GM12878 (cell line): ENCODE data around the gene SMTNL1. TPM values are rescaled to one million over a fixed set of nuclear protein-coding genes. Genes with fewer than 3 reads are reported as not detected.

Experiments
- ATAC-seq: fragments of 200-7000 bp; cut with Tn5 transposase; 3 replicates; pipeline ENCODE4 v1.9.1; 2020; ENCODE audit warnings: mild to moderate bottlenecking, moderate library complexity
- BruUV-seq: library from RNA; stranded (reverse); fragments of 400-500 nt; replicated peaks from 2 replicates; lab custom pipeline; 2021; lab: Mats Ljungman, UMichigan
- CTCF ChIA-PET: fragments of 300-600 bp; sonication (Branson Sonifier 250); formaldehyde crosslinking; extraction: SDS; loops from one replicate; lab custom pipeline; 2021; ENCODE audit warnings: inconsistent platforms; lab: Yijun Ruan, JAX
- POLR2A ChIA-PET: fragments of 350-600 bp; formaldehyde crosslinking; extraction: SDS; loops from one replicate; lab custom pipeline; 2021; ENCODE audit warnings: inconsistent platforms; lab: Charles Lee
- RAD21 ChIA-PET: fragments of 300-600 bp; sonication (Branson Sonifier 250); formaldehyde crosslinking; loops from one replicate; lab custom pipeline; 2023; ENCODE audit warnings: antibody characterized with exemption; ENCODE audit not compliant: unreplicated experiment; lab: Charles Lee
- SMC1A ChIA-PET: fragments of 300-600 bp; sonication (Branson Sonifier 250); formaldehyde crosslinking; loops from one replicate; lab custom pipeline; 2023; ENCODE audit not compliant: unreplicated experiment, uncharacterized antibody; lab: Charles Lee
- DNase-seq: peaks from one replicate; pipeline ENCODE4 v3.0.0-alpha.2; 2011; ENCODE audit warnings: low read depth, low spot score
- FAIRE-seq: peaks from 3 replicates; lab custom pipeline; 2011; peaks lifted over from hg19 to GRCh38; lab: Jason Lieb, UNC
- H2AFZ ChIP-seq: 2 replicates; pipeline ENCODE4 v1.6.0; 2011; ENCODE audit warnings: low read depth, low read length, control low read depth; ENCODE audit not compliant: control insufficient read depth
- H3K27ac ChIP-seq: 2 replicates; pipeline ENCODE4 v1.5.1; 2011; ENCODE audit warnings: control low read depth; ENCODE audit not compliant: control insufficient read depth, insufficient read depth
- H3K27me3 ChIP-seq, 2 experiments: replicated peaks in 1 of 2; 2 replicates each; pipeline versions ENCODE4 v1.6.0 to v1.6.1; 2011; ENCODE audit warnings: low read length in 1 of 2; ENCODE audit not compliant: control insufficient read depth in 2 of 2, insufficient read depth in 2 of 2
- H3K36me3 ChIP-seq, 2 experiments: 2 replicates each; pipeline ENCODE4 v1.5.1; 2011; ENCODE audit warnings: low read length in 1 of 2; ENCODE audit not compliant: control insufficient read depth in 2 of 2, insufficient read depth in 2 of 2
- H3K4me1 ChIP-seq: 2 replicates; pipeline ENCODE4 v1.6.1; 2011; ENCODE audit warnings: mild to moderate bottlenecking, low read length, moderate library complexity, mixed read lengths; ENCODE audit not compliant: control insufficient read depth, insufficient read depth
- H3K4me2 ChIP-seq: 2 replicates; pipeline ENCODE4 v1.6.0; 2011; ENCODE audit warnings: control low read depth; ENCODE audit not compliant: control insufficient read depth, insufficient read depth
- H3K4me3 ChIP-seq: fragments of 200-600 bp; sonication (generic); 2 replicates; pipeline ENCODE4 v1.5.1; 2016
- H3K79me2 ChIP-seq: 2 replicates; pipeline ENCODE4 v1.6.0; 2011; ENCODE audit warnings: low read length; ENCODE audit not compliant: control insufficient read depth, insufficient read depth
- H3K9ac ChIP-seq: 2 replicates; pipeline ENCODE4 v1.8.0; 2011; ENCODE audit warnings: low read length, control low read depth, mixed read lengths; ENCODE audit not compliant: control insufficient read depth, insufficient read depth
- H3K9me3 ChIP-seq: replicated peaks from 3 replicates; pipeline ENCODE4 v1.5.1; 2011; ENCODE audit warnings: mild to moderate bottlenecking, low read length; ENCODE audit not compliant: control insufficient read depth, insufficient read depth
- H4K20me1 ChIP-seq: 2 replicates; pipeline ENCODE4 v1.6.0; 2011; ENCODE audit not compliant: control insufficient read depth, insufficient read depth
- ATF2 ChIP-seq: IDR thresholded peaks from 2 replicates; pipeline ENCODE4 v1.6.1; 2012; ENCODE audit warnings: low read length, inconsistent platforms
- CHD1 ChIP-seq: IDR thresholded peaks from 2 replicates; pipeline ENCODE4 v1.6.1; 2012; ENCODE audit warnings: low read depth, low read length, improper control_type of control experiment
- CHD2 ChIP-seq: IDR thresholded peaks from 2 replicates; pipeline ENCODE4 v1.6.1; 2011; ENCODE audit warnings: low read depth, low read length, improper control_type of control experiment, borderline replicate concordance
- FOXK2 ChIP-seq: fragments of 450-650 bp; IDR thresholded peaks from 2 replicates; pipeline ENCODE4 v1.6.1; 2017; ENCODE audit warnings: mild to moderate bottlenecking, moderate library complexity
- MYC ChIP-seq: IDR thresholded peaks from 2 replicates; pipeline ENCODE4 v1.6.1; 2011; ENCODE audit warnings: mild to moderate bottlenecking, low read length, moderate library complexity, inconsistent platforms; ENCODE audit not compliant: insufficient read depth, insufficient replicate concordance, insufficient read length, severe bottlenecking
- NKRF ChIP-seq: fragments of 450-650 bp; conservative IDR thresholded peaks from 2 replicates; pipeline ENCODE4 v1.6.1; 2017; ENCODE audit warnings: mild to moderate bottlenecking, moderate library complexity
- PBX3 ChIP-seq: IDR thresholded peaks from 2 replicates; pipeline ENCODE4 v1.6.1; 2011; ENCODE audit warnings: mild to moderate bottlenecking, low read depth, low read length, moderate library complexity; ENCODE audit not compliant: insufficient replicate concordance
- RUNX3 ChIP-seq: IDR thresholded peaks from 2 replicates; pipeline ENCODE4 v1.6.1; 2012; ENCODE audit warnings: low read length, inconsistent platforms
- SMARCA5 ChIP-seq: fragments of 450-650 bp; IDR thresholded peaks from 2 replicates; pipeline ENCODE4 v1.6.1; 2017; ENCODE audit warnings: mild to moderate bottlenecking
- SMC3 ChIP-seq: IDR thresholded peaks from 2 replicates; pipeline ENCODE4 v1.6.1; 2011; ENCODE audit warnings: low read length, improper control_type of control experiment, borderline replicate concordance
- TCF7 ChIP-seq: IDR thresholded peaks from 2 replicates; pipeline ENCODE4 v1.6.1; 2014; ENCODE audit warnings: antibody characterized with exemption, borderline replicate concordance
- ZNF274 ChIP-seq: IDR thresholded peaks from one replicate; pipeline ENCODE4 v1.8.0; 2011; ENCODE audit not compliant: insufficient read length, insufficient read depth
- WGBS: methylation state at CpG from one replicate; pipeline ENCODE4 v1.1.6; 2016; ENCODE audit warnings: low lambda C conversion rate; ENCODE audit not compliant: insufficient replicate concordance, insufficient coverage; ENCODE audit errors: missing lambda C conversion rate; 5-methylcytosine and 5-hydroxymethylcytosine counted together
- in situ Hi-C: fragments of 300-500 bp; cut with MboI; formaldehyde crosslinking; loops from 9 replicates; pipeline ENCODE4 v1.14.3; 2018; ENCODE audit warnings: mixed read lengths
- intact Hi-C: fragments of 100-400 bp; cut with micrococcal nuclease; formaldehyde crosslinking; loops from one replicate; pipeline ENCODE4 v1.14.2; 2022; ENCODE audit not compliant: unreplicated experiment
- polyA plus RNA-seq, 11 experiments: library from polyadenylated mRNA; depleted of rRNA in 4 of 11; unstranded in 6 of 11; stranded (reverse) in 5 of 11; fragments of >200 nt; fragmentation: Nextera tagmentation in 4 of 11; fragmentation: Illumina TruSeq in 1 of 11; extraction: Ambion mirVana in 4 of 11; extraction: Trizol in 1 of 11; gene quantifications; 1 replicate in 1 of 11; 2 replicates in 10 of 11; pipeline versions ENCODE4 v1.2.1 to v1.2.3, GENCODE V29; 2011 to 2016; ENCODE audit warnings: inconsistent platforms in 2 of 11, missing spikeins in 2 of 11, low read depth in 1 of 11
- total RNA-seq, 4 experiments: library from RNA; depleted of rRNA in 3 of 4; stranded (reverse); fragments of >200 nt in 3 of 4; fragmentation: Illumina TruSeq in 1 of 4; extraction: Trizol in 1 of 4; gene quantifications; 2 replicates each; pipeline versions ENCODE4 v1.2.1 to v1.2.3, GENCODE V29; 2013 to 2021
- TF ChIP-seq, protein P1 (sequence below): IDR thresholded peaks from 2 replicates; pipeline ENCODE4 v1.6.1; 2011; ENCODE audit warnings: borderline replicate concordance, low read depth, mild to moderate bottlenecking, moderate library complexity, mixed read lengths, low read length; ENCODE audit not compliant: insufficient read depth; ENCODE audit errors: extremely low read length
- TF ChIP-seq, protein P2 (sequence below): fragments of 150-350 bp; IDR thresholded peaks from 2 replicates; pipeline ENCODE4 v1.6.1; 2014; ENCODE audit warnings: mild to moderate bottlenecking, low read depth, low read length

SMTNL1 gene
- total and polyA plus RNA-seq, 10 of the 15 experiments (the other 5 are each of a cell fraction or from before 2014, with no cell fraction given): 0.06 to 0.17 (median 0.10) TPM; not detected in 7

- in situ Hi-C loops (no loop called here), intact Hi-C loops (no loop called here)
- CTCF ChIA-PET: interaction anchor here (1.0 to 1.2 kb wide), 2 partner anchors 43 to 46 kb away, joined by 3 to 4 read pairs; no protein-coding TSS in a partner anchor
- POLR2A ChIA-PET: no interaction called here
- Histone ChIP-seq H4K20me1 (no peaks in the 10 kb centered on the region), H3K36me3 (no peaks in the 10 kb centered on the region), H3K9ac (no peak overlapping the region), H3K27ac (no peak overlapping the region), H3K27me3 (peaks cover 4 to 5% of the 10 kb centered on the region in 2 experiments), H3K79me2 (no peaks in the 10 kb centered on the region), H3K9me3 (no peaks in the 10 kb centered on the region), H3K4me1 (no peaks in the 10 kb centered on the region), H3K4me2 (no peak overlapping the region), H3K4me3 (no peak overlapping the region), H2AFZ (no peak overlapping the region)
- FAIRE-seq: no peak
- BruUV-seq: no TSS peak
- WGBS: 11% methylated on average over 11 of the region's 33 CpGs
- no peak for DNase-seq
- SMC1A ChIA-PET: interaction anchor here (0.9 kb wide), 1 partner anchor 43 kb away, joined by 3 read pairs; no protein-coding TSS in a partner anchor
- RAD21 ChIA-PET: no interaction called here
- no peak for ATAC-seq
- TF ChIP-seq FOXK2: no peak
- no peak for TF ChIP-seq NKRF
- no peak for TF ChIP-seq MYC
- TF ChIP-seq SMARCA5: no peak
- no peak for TF ChIP-seq TCF7
- no peak for TF ChIP-seq RUNX3
- TF ChIP-seq, protein P1, sequence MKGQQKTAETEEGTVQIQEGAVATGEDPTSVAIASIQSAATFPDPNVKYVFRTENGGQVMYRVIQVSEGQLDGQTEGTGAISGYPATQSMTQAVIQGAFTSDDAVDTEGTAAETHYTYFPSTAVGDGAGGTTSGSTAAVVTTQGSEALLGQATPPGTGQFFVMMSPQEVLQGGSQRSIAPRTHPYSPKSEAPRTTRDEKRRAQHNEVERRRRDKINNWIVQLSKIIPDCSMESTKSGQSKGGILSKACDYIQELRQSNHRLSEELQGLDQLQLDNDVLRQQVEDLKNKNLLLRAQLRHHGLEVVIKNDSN: no peak
- TF ChIP-seq CHD2: no peak
- TF ChIP-seq PBX3: no peak
- no peak for TF ChIP-seq CHD1
- no peak for TF ChIP-seq ATF2
- TF ChIP-seq, protein P2, sequence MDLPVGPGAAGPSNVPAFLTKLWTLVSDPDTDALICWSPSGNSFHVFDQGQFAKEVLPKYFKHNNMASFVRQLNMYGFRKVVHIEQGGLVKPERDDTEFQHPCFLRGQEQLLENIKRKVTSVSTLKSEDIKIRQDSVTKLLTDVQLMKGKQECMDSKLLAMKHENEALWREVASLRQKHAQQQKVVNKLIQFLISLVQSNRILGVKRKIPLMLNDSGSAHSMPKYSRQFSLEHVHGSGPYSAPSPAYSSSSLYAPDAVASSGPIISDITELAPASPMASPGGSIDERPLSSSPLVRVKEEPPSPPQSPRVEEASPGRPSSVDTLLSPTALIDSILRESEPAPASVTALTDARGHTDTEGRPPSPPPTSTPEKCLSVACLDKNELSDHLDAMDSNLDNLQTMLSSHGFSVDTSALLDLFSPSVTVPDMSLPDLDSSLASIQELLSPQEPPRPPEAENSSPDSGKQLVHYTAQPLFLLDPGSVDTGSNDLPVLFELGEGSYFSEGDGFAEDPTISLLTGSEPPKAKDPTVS: no peak
- no peak for TF ChIP-seq SMC3
- TF ChIP-seq ZNF274: no peak
Measured at GRCh38 chr11:57597916-57598830, 60.8 kb downstream of the SMTNL1 start.
